ENCODE measurements around the gene GLIS1. TPM values are rescaled to one million over a fixed set of nuclear protein-coding genes. Genes with fewer than 3 reads are reported as not detected.

The GLIS1 gene
- total RNA-seq, 4 donors from 2014 or later, result not detected

- Histone ChIP-seq H3K4me3 (no peak overlapping the region), H3K4me1 (no peaks in the 10 kb centered on the region), H3K27me3 (no peaks in the 10 kb centered on the region), H3K9me3 (no peaks in the 10 kb centered on the region), H3K27ac (no peak overlapping the region), H3K36me3 (no peaks in the 10 kb centered on the region)
- TF ChIP-seq POLR2A (IDR thresholded peaks at IDR 0.05) (no peak), CTCF (IDR thresholded peaks at IDR 0.05 in 4 of 5, conservative IDR thresholded peaks at IDR 0.05 in 1 of 5) (no peak)
- ATAC-seq (no peak), DNase-seq (no peak)
- in situ Hi-C loops (cut with MboI; ENCODE audit: low sequenced_read_pairs in 4 of 4) (no loop called here), intact Hi-C loops (cut with DNase I; ENCODE audit: low total_unique reads) (no loop called here)
Observed at GRCh38 chr1:53721088-53721487, 17.9 kb downstream of the GLIS1 start.

- no peak overlapping the region for H3K27ac ChIP-seq
- no peaks in the 10 kb centered on the region for H3K9me3 ChIP-seq
- H3K36me3 ChIP-seq, result no peaks in the 10 kb centered on the region
- H3K4me3 ChIP-seq, result no peak overlapping the region
- in situ Hi-C loops (cut with MboI; ENCODE audit: low sequenced_read_pairs in 4 of 4), result no loop called here
- no peak for TF ChIP-seq POLR2A (IDR thresholded peaks at IDR 0.05)
- no peak for TF ChIP-seq CTCF (IDR thresholded peaks at IDR 0.05 in 4 of 5, conservative IDR thresholded peaks at IDR 0.05 in 1 of 5)
- intact Hi-C loops (cut with DNase I; ENCODE audit: low total_unique reads), result no loop called here
- ATAC-seq, result no peak
- H3K27me3 ChIP-seq, result no peaks in the 10 kb centered on the region
- no peak for DNase-seq
- no peaks in the 10 kb centered on the region for H3K4me1 ChIP-seq
Observed at GRCh38 chr1:53719469-53719868, 19.5 kb downstream of the GLIS1 start.

DNA sequence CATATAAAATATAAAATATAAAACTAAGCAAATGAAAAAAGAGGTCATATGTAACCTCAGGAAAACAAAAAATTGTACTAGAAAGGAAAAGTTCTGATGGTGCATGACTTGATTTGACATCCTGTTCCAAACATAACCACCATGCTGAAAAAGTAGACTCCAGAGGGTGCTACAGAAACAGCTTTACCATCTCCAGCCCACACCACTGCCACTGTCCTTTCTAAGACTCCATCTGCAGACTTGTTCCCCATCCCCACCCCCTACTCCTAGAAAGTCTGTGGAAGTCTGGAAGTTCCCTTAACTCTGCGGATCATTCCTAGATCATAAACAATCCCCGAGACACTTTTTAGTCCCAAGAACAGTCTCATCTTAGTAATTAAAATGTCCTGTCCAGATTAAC, 20.5 kb downstream of the GLIS1 start:
- intact Hi-C loops (cut with DNase I; ENCODE audit: low total_unique reads), result no loop called here
- Histone ChIP-seq H3K4me3 (no peak overlapping the region), H3K4me1 (no peaks in the 10 kb centered on the region), H3K27me3 (no peaks in the 10 kb centered on the region), H3K36me3 (no peaks in the 10 kb centered on the region), H3K9me3 (no peaks in the 10 kb centered on the region), H3K27ac (no peak overlapping the region)
- no peak for DNase-seq
- in situ Hi-C loops (cut with MboI; ENCODE audit: low sequenced_read_pairs in 4 of 4), result no loop called here
- ATAC-seq, result no peak
- no peak for TF ChIP-seq POLR2A (IDR thresholded peaks at IDR 0.05)
- no peak for TF ChIP-seq CTCF (IDR thresholded peaks at IDR 0.05 in 4 of 5, conservative IDR thresholded peaks at IDR 0.05 in 1 of 5)

DNA sequence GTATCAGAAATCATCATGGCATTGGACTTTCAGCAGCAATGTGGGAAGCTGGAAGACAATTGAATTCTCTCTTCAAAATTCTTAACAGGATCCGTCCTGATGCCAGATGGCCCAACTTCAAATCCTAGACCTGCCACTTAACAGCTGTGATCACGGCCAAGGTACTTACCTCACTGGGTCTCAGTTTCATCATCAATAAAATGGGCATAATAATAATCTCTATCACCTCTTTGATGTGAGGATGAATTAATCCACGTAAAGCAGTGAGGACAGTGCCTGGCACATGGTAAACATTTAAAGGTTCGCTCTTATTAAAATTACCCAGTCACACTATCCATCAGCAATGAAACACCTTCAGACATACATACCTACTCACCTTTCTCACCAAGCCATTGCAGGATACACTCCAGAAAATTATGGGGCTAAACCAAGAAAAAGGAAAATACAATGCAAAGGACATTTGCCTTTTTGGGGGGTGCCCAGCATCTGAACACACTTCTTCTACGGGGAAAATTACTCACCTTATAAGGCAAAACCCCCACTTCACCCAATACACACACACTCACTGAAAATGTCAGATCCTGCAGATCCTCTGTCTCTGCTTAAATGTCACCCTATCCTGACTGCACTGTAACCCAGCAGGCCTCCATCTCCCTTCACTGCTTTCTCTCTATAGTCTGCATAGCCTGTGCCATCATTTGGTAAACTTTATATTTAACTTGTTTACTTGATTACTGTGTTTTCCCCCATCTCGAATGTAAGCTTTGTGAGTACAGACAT, 21.7 kb downstream of the GLIS1 start:
- Histone ChIP-seq H3K36me3 (no peaks in the 10 kb centered on the region), H3K27ac (no peak overlapping the region), H3K27me3 (no peaks in the 10 kb centered on the region), H3K9me3 (no peaks in the 10 kb centered on the region), H3K4me3 (no peak overlapping the region), H3K4me1 (no peaks in the 10 kb centered on the region)
- in situ Hi-C loops (cut with MboI; ENCODE audit: low sequenced_read_pairs in 4 of 4), result no loop called here
- intact Hi-C loops (cut with DNase I; ENCODE audit: low total_unique reads), result no loop called here
- no peak for ATAC-seq
- DNase-seq, result no peak
- TF ChIP-seq CTCF (IDR thresholded peaks at IDR 0.05 in 4 of 5, conservative IDR thresholded peaks at IDR 0.05 in 1 of 5), result no peak
- TF ChIP-seq POLR2A (IDR thresholded peaks at IDR 0.05), result no peak

DNA sequence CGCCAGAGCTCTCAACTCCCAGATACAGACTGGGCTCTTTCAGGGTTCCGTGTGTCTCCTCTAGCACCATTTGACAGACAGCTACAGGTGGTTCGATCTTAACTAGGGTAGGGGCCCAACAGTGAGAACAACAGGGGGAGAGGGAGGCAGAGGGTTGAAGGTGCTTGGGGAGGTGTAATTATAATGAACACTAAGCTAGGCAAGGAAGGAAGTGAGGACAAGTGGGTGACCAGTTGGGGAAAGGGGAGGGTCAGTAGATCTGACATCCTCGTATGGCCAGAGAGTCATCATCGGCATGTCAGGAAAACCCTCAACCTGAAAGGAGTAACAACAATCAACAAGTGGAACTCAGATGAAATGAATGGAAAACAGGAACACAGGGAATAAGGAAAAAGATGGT, 22.8 kb downstream of the GLIS1 start:
- no peaks in the 10 kb centered on the region for H3K27me3 ChIP-seq
- intact Hi-C loops (cut with DNase I; ENCODE audit: low total_unique reads), result no loop called here
- in situ Hi-C loops (cut with MboI; ENCODE audit: low sequenced_read_pairs in 4 of 4), result no loop called here
- no peak for DNase-seq
- no peaks in the 10 kb centered on the region for H3K36me3 ChIP-seq
- ATAC-seq, result no peak
- no peak overlapping the region for H3K4me3 ChIP-seq
- no peak overlapping the region for H3K27ac ChIP-seq
- no peak for TF ChIP-seq CTCF (IDR thresholded peaks at IDR 0.05 in 4 of 5, conservative IDR thresholded peaks at IDR 0.05 in 1 of 5)
- no peaks in the 10 kb centered on the region for H3K4me1 ChIP-seq
- H3K9me3 ChIP-seq, result no peaks in the 10 kb centered on the region
